ENCODE results near the gene VIPR2.
"Not testable (repeated sequence)": the region's sequence is repeated elsewhere in the genome, so short reads cannot be mapped to it uniquely, and the experiment has no call there.

The VIPR2 gene

GRCh38 chr7:158992759-158993158 is 151.9 kb downstream of the VIPR2 start:
- Mint-ChIP-seq H3K4me3 (no peak overlapping the region), H3K27ac (no peak overlapping the region), H3K36me3 (ENCODE audit: low read depth) (no peaks in the 10 kb centered on the region), H3K4me1 (peaks cover 9% of the 10 kb centered on the region), H3K27me3 (peaks cover 48% of the 10 kb centered on the region), H3K9me3 (peaks cover 8% of the 10 kb centered on the region)
- ATAC-seq (no peak), DNase-seq (no peak)

DNA sequence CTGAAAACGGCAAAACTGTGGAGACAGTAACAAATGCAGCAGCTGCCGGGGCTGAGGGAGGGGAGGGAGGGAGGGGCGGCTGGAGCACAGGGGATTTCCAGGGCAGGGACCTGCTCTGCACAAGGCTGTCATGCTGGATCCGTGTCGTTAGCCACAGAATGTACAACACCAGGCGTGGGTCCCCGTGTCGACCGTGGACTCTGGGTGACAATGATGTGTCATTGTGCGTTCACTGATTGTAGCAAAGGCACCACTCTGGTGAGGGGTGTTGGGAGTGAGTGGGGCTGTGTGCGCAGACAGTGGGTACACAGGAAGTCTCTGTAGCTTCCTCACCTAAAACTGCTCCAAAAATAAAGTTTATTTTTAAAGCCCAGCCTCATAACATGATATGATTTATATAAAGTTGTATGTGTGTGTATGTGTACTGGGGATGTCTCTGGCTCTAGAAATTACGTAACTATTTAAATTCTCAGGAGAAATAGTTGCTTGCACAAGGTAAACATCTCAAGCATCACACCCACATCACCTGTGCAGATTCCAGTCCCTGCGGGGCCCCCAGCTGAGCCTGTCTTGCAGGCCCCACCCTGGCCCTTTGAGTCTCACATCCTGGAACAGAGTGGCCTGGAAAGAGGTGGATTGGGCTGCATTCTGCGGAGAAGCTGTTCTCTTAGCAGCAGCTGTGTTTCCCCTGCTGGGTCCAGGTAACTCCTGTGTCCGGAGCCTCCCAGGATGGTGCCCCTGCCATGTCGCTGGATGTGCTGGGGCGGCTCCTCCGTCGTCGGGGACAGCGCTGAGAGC is 152.6 kb downstream of the VIPR2 start:
- Mint-ChIP-seq H3K4me3 (no peak overlapping the region), H3K36me3 (ENCODE audit: low read depth) (no peaks in the 10 kb centered on the region), H3K9me3 (peaks cover 8% of the 10 kb centered on the region), H3K4me1 (peaks cover 9% of the 10 kb centered on the region), H3K27ac (no peak overlapping the region), H3K27me3 (peaks cover 44% of the 10 kb centered on the region)
- DNase-seq = no peak
- no peak for ATAC-seq

DNA sequence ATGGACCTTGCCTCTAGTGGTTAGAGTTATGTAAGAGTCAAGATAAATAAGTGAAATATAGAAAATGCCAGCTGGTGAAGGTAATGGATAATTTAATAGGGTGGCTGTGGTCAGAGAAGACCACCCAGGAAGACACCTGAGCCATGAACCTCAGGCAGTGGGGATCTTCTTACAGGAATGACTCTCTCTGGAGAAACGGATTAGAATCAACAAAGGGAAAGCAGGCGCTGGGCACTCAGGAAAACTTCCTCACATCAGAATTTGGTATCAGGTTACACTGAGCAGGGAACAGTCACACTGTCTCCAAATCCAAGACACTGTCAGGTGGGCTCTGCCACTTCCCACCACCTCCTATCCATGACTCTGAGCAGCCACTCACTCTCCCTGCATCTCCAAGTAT is 155.7 kb downstream of the VIPR2 start:
- DNase-seq = no peak
- Mint-ChIP-seq H3K4me1 (peaks cover 9% of the 10 kb centered on the region), H3K4me3 (no peak overlapping the region), H3K27me3 (peaks cover 36% of the 10 kb centered on the region), H3K9me3 (peaks cover 7% of the 10 kb centered on the region), H3K27ac (no peak overlapping the region), H3K36me3 (ENCODE audit: low read depth) (peaks cover 6% of the 10 kb centered on the region)
- no peak for ATAC-seq

GRCh38 chr7:158988302-158988862 is 156.3 kb downstream of the VIPR2 start:
- H3K27ac Mint-ChIP-seq = no peak overlapping the region

GRCh38 chr7:158987691-158988090 is 157.0 kb downstream of the VIPR2 start:
- DNase-seq = no peak
- Mint-ChIP-seq H3K27me3 (peaks cover 25% of the 10 kb centered on the region), H3K27ac (no peak overlapping the region), H3K9me3 (peaks cover 10% of the 10 kb centered on the region), H3K4me1 (peaks cover 5% of the 10 kb centered on the region), H3K4me3 (no peak overlapping the region), H3K36me3 (ENCODE audit: low read depth) (peaks cover 10% of the 10 kb centered on the region)
- ATAC-seq = no peak

More at GRCh38 chr7:158988302-158988862, 156.3 kb downstream of the VIPR2 start:
- ATAC-seq = no peak
- Mint-ChIP-seq H3K9me3 (peaks cover 7% of the 10 kb centered on the region), H3K27me3 (peaks cover 32% of the 10 kb centered on the region), H3K4me1 (peaks cover 9% of the 10 kb centered on the region), H3K36me3 (ENCODE audit: low read depth) (peaks cover 8% of the 10 kb centered on the region), H3K4me3 (no peak overlapping the region)
- no peak for DNase-seq

GRCh38 chr7:158985583-158985982 is 159.1 kb downstream of the VIPR2 start:
- DNase-seq (no peak), ATAC-seq (no peak)
- H3K9me3 Mint-ChIP-seq = peaks cover 19% of the 10 kb centered on the region
- peaks cover 8% of the 10 kb centered on the region for H3K27me3 Mint-ChIP-seq
- no peaks in the 10 kb centered on the region for H3K4me1 Mint-ChIP-seq
- no peak overlapping the region for H3K4me3 Mint-ChIP-seq
- H3K27ac Mint-ChIP-seq = no peak overlapping the region
- peaks cover 10% of the 10 kb centered on the region for H3K36me3 Mint-ChIP-seq (ENCODE audit: low read depth)

DNA sequence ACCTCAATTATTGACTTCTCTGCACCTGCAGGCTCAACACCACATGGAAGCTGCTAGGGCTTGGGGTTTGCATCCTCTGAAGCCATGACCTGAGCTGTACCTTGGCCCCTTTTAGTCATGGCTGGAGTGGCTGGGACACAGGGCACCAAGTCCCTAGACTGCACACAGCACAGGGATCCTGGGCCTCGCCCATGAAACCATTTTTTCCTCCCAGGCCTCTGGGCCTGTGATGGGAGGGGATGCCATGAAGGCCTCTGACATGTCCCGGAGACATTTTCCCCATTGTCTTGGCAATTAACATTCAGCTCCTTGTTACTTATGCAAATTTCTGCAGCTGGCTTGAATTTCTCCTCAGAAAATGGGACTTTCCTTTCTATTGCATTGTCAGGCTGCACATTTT is 160.7 kb downstream of the VIPR2 start:
- H3K4me3 Mint-ChIP-seq, ATAC-seq, H3K27ac Mint-ChIP-seq, H3K27me3 Mint-ChIP-seq, H3K4me1 Mint-ChIP-seq, DNase-seq: not testable (repeated sequence)
- Mint-ChIP-seq H3K36me3 (ENCODE audit: low read depth) (peaks cover 10% of the 10 kb centered on the region), H3K9me3 (peaks cover 19% of the 10 kb centered on the region)

GRCh38 chr7:158982080-158982479 is 162.6 kb downstream of the VIPR2 start:
- H3K4me1 Mint-ChIP-seq, DNase-seq, ATAC-seq, H3K4me3 Mint-ChIP-seq, H3K27ac Mint-ChIP-seq, H3K27me3 Mint-ChIP-seq: not testable (repeated sequence)
- peaks cover 19% of the 10 kb centered on the region for H3K9me3 Mint-ChIP-seq
- peaks cover 10% of the 10 kb centered on the region for H3K36me3 Mint-ChIP-seq (ENCODE audit: low read depth)

DNA sequence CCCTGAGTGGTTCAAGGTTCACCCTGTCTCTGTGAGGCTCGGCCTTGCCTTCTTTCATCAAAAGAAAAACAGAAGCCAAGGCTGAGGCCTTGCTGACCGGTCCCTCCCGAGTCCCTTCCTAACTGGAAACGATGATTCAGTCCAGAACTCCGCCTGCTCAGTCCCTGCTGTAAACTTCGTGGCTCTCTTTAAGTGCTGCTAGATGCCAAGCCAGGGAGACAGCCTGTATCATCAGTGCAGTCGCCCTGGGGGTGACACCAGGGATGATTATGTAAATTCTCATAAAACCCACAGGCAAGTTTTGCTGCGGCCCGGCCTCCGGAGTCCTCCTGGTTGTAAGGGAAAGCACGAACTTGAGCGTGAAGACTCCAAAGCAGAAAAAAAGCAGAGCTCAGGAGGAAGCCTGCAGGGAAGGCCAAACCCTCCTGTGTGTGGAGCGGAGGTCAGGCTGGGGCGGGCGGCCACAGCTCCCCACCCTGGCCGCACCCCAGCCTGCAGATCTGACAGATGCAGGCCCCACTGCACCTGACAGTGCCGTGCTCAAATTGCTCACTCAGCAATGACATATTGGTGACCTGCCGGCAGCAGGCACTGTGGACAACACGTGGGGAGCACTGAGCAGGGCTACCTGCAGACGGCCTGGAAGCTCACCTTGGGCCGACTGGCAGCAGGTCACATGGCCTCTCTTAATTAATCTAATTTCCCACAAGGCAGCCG is 164.9 kb downstream of the VIPR2 start:
- H3K27ac Mint-ChIP-seq = no peak overlapping the region
- peaks cover 10% of the 10 kb centered on the region for H3K36me3 Mint-ChIP-seq (ENCODE audit: low read depth)
- H3K9me3 Mint-ChIP-seq = peaks cover 18% of the 10 kb centered on the region
- no peak overlapping the region for H3K4me3 Mint-ChIP-seq
- no peak for ATAC-seq
- DNase-seq = no peak
- no peaks in the 10 kb centered on the region for H3K27me3 Mint-ChIP-seq
- H3K4me1 Mint-ChIP-seq = peaks cover 24% of the 10 kb centered on the region

DNA sequence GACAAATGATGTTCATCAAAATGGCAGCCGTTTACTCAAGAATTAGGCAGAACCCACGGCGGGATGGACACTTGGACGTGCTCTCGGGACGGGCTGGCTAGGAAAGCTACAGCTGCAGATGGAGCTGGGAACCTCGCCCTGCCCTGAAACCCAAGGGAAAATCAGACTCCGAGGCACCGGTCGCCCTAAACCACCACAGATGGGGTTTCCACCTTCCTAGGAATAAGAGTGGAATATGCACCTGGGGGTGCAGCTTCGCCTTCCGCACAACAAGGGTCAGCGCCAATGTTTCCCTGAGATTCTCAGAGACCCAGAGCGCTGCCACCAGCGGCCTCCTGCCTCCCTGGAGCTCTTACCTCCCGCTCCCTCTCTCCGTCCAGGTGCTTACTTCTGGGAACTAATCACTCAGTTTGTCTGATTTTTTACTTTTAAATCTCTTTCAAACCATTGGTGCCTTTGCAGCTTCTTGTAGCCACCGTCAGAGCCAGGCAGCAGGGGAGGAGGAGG is 165.6 kb downstream of the VIPR2 start:
- no peak overlapping the region for H3K27ac Mint-ChIP-seq
- no peak for ATAC-seq
- no peak for DNase-seq
- no peaks in the 10 kb centered on the region for H3K27me3 Mint-ChIP-seq
- peaks cover 12% of the 10 kb centered on the region for H3K9me3 Mint-ChIP-seq
- H3K36me3 Mint-ChIP-seq (ENCODE audit: low read depth) = peaks cover 4% of the 10 kb centered on the region
- peaks cover 24% of the 10 kb centered on the region for H3K4me1 Mint-ChIP-seq
- H3K4me3 Mint-ChIP-seq = no peak overlapping the region
